Neural progenitor cell (in vitro differentiated cells): ENCODE measurements around the gene VEZT. TPM values are rescaled to one million over a fixed set of nuclear protein-coding genes. Genes with fewer than 3 reads are reported as not detected.

Experiments
- DNase-seq: peaks from one replicate; pipeline ENCODE4 v3.0.0-alpha.2; 2016; ENCODE audit warnings: low spot score
- H2AFZ ChIP-seq: fragments of 200-600 bp; sonication (generic); replicated peaks from 2 replicates; pipeline ENCODE4 v1.6.1; 2016; ENCODE audit warnings: antibody characterized with exemption
- H3F3A ChIP-seq: fragments of 200-600 bp; sonication (generic); 2 replicates; pipeline ENCODE4 v1.6.1; 2016; ENCODE audit warnings: antibody characterized with exemption, low read depth
- H3K27ac ChIP-seq: fragments of 200-600 bp; sonication (generic); 2 replicates; pipeline ENCODE4 v1.5.1; 2016; ENCODE audit warnings: mild to moderate bottlenecking
- H3K27me3 ChIP-seq: fragments of 200-600 bp; sonication (generic); 2 replicates; pipeline ENCODE4 v1.6.1; 2016; ENCODE audit warnings: mild to moderate bottlenecking, moderate library complexity
- H3K36me3 ChIP-seq: fragments of 200-600 bp; sonication (generic); 2 replicates; pipeline ENCODE4 v1.5.1; 2016
- H3K4me1 ChIP-seq: fragments of 200-600 bp; sonication (generic); 2 replicates; pipeline ENCODE4 v1.6.1; 2016; ENCODE audit warnings: mixed run types
- H3K4me2 ChIP-seq: fragments of 200-600 bp; sonication (generic); 2 replicates; pipeline ENCODE4 v1.6.1; 2016
- H3K4me3 ChIP-seq: fragments of 200-600 bp; sonication (generic); 2 replicates; pipeline ENCODE4 v1.5.1; 2016
- H3K79me2 ChIP-seq: fragments of 200-600 bp; sonication (generic); 2 replicates; pipeline ENCODE4 v1.6.1; 2016; ENCODE audit warnings: low read depth
- H3K9ac ChIP-seq: fragments of 200-600 bp; sonication (generic); 2 replicates; pipeline ENCODE4 v1.6.1; 2016
- H3K9me3 ChIP-seq: fragments of 200-600 bp; sonication (generic); 2 replicates; pipeline ENCODE4 v1.5.1; 2016; ENCODE audit warnings: low read depth
- H4K20me1 ChIP-seq: fragments of 200-600 bp; sonication (generic); 2 replicates; pipeline ENCODE4 v1.6.1; 2016; ENCODE audit warnings: low read depth
- H3K27ac Mint-ChIP-seq: 3 replicates; pipeline ENCODE4 v1.8.0; 2021; ENCODE audit warnings: mixed read lengths
- H3K27me3 Mint-ChIP-seq: 2 replicates; pipeline ENCODE4 v1.8.0; 2022; ENCODE audit warnings: low read depth, mild to moderate bottlenecking, inconsistent platforms, moderate library complexity, mixed read lengths; ENCODE audit not compliant: insufficient read depth
- H3K36me3 Mint-ChIP-seq: 3 replicates; pipeline ENCODE4 v1.8.0; 2021; ENCODE audit warnings: mixed read lengths
- H3K4me1 Mint-ChIP-seq: 3 replicates; pipeline ENCODE4 v1.8.0; 2021; ENCODE audit warnings: mixed read lengths
- H3K4me3 Mint-ChIP-seq: 3 replicates; pipeline ENCODE4 v1.8.0; 2021; ENCODE audit warnings: mild to moderate bottlenecking, moderate library complexity, mixed read lengths
- H3K9me3 Mint-ChIP-seq: 3 replicates; pipeline ENCODE4 v1.8.0; 2020; ENCODE audit warnings: mixed read lengths
- CTCF ChIP-seq: fragments of 200-600 bp; sonication (generic); IDR thresholded peaks from 2 replicates; pipeline ENCODE4 v1.5.1; 2017; ENCODE audit warnings: antibody characterized with exemption, mild to moderate bottlenecking
- EZH2 ChIP-seq: fragments of 200-600 bp; sonication (generic); IDR thresholded peaks from 2 replicates; pipeline ENCODE4 v1.6.1; 2017; ENCODE audit warnings: antibody characterized with exemption, mild to moderate bottlenecking, moderate library complexity
- EZH2phosphoT487 ChIP-seq: fragments of 200-600 bp; sonication (generic); IDR thresholded peaks from 2 replicates; pipeline ENCODE4 v1.6.1; 2017; ENCODE audit warnings: antibody characterized with exemption
- total RNA-seq: library from RNA; depleted of rRNA; stranded (reverse); fragments of >200 nt; gene quantifications from 2 replicates; pipeline ENCODE4 v1.2.3, GENCODE V29; 2015; ENCODE audit warnings: low replicate concordance

Gene VEZT
- total RNA-seq, 1 donor from 2014 or later, result 126 TPM

GRCh38 chr12:95335948-95336347 lies 118.3 kb downstream of the VEZT start:
- Histone ChIP-seq H3K9ac (no peak overlapping the region), H3K27me3 (no peaks in the 10 kb centered on the region), H2AFZ (peak overlapping the region; percentile 92), H3K9me3 (no peaks in the 10 kb centered on the region), H3K4me2 (peak overlapping the region; percentile 53), H3K36me3 (no peaks in the 10 kb centered on the region), H3K79me2 (no peaks in the 10 kb centered on the region), H3K27ac (peak overlapping the region; percentile 55), H3K4me1 (peaks cover 5% of the 10 kb centered on the region), H3F3A (peaks cover 15% of the 10 kb centered on the region), H3K4me3 (no peak overlapping the region), H4K20me1 (no peaks in the 10 kb centered on the region)
- DNase-seq, result no peak
- Mint-ChIP-seq H3K27me3 (no peaks in the 10 kb centered on the region), H3K27ac (peak overlapping the region; percentile 95), H3K4me3 (no peak overlapping the region), H3K36me3 (no peaks in the 10 kb centered on the region), H3K4me1 (peaks cover 23% of the 10 kb centered on the region), H3K9me3 (no peaks in the 10 kb centered on the region)
- TF ChIP-seq CTCF (no peak), EZH2 (no peak), EZH2phosphoT487 (no peak)

GRCh38 chr12:95336387-95337067 lies 118.9 kb downstream of the VEZT start:
- Mint-ChIP-seq H3K4me1 (peaks cover 23% of the 10 kb centered on the region), H3K36me3 (no peaks in the 10 kb centered on the region), H3K4me3 (no peak overlapping the region), H3K9me3 (no peaks in the 10 kb centered on the region), H3K27ac (peak overlapping the region; percentile 95), H3K27me3 (no peaks in the 10 kb centered on the region)
- DNase-seq, result peak; percentile 86
- no peak overlapping the region for H3K9ac ChIP-seq
- H3K27ac ChIP-seq, result peak overlapping the region; percentile 55
- H3K4me2 ChIP-seq, result peak overlapping the region; percentile 53
- TF ChIP-seq EZH2phosphoT487, result no peak
- peak; percentile 79 for TF ChIP-seq CTCF
- peaks cover 15% of the 10 kb centered on the region for H3F3A ChIP-seq
- H3K79me2 ChIP-seq, result no peaks in the 10 kb centered on the region
- H2AFZ ChIP-seq, result peak overlapping the region; percentile 92
- no peaks in the 10 kb centered on the region for H3K27me3 ChIP-seq
- no peaks in the 10 kb centered on the region for H3K36me3 ChIP-seq
- H4K20me1 ChIP-seq, result no peaks in the 10 kb centered on the region
- H3K9me3 ChIP-seq, result no peaks in the 10 kb centered on the region
- no peak overlapping the region for H3K4me3 ChIP-seq
- peaks cover 5% of the 10 kb centered on the region for H3K4me1 ChIP-seq

- Mint-ChIP-seq H3K9me3 (no peaks in the 10 kb centered on the region), H3K27ac (peak overlapping the region; percentile 30)
- DNase-seq, result no peak
These were observed 119.5 kb downstream of the VEZT start for GRCh38 chr12:95337146-95337545.

More at GRCh38 chr12:95337146-95337545, 119.5 kb downstream of the VEZT start:
- H3K27me3 Mint-ChIP-seq, result no peaks in the 10 kb centered on the region
- Histone ChIP-seq H3K9me3 (no peaks in the 10 kb centered on the region), H3F3A (peaks cover 15% of the 10 kb centered on the region), H4K20me1 (no peaks in the 10 kb centered on the region), H3K36me3 (no peaks in the 10 kb centered on the region), H3K4me3 (no peak overlapping the region), H2AFZ (no peak overlapping the region), H3K4me1 (peaks cover 5% of the 10 kb centered on the region), H3K9ac (no peak overlapping the region), H3K27ac (no peak overlapping the region), H3K27me3 (no peaks in the 10 kb centered on the region), H3K79me2 (no peaks in the 10 kb centered on the region), H3K4me2 (no peak overlapping the region)
- no peak for TF ChIP-seq EZH2
- TF ChIP-seq CTCF, result no peak
- TF ChIP-seq EZH2phosphoT487, result no peak
- H3K36me3 Mint-ChIP-seq, result no peaks in the 10 kb centered on the region
- peaks cover 23% of the 10 kb centered on the region for H3K4me1 Mint-ChIP-seq
- no peak overlapping the region for H3K4me3 Mint-ChIP-seq
